ENCODE measurements around the gene PHACTR1.

GRCh38 chr6:12992770-12993169, 276.2 kb downstream of the PHACTR1 start:
- TF ChIP-seq SP1 (IDR thresholded peaks at IDR 0.05): no peak
- TF ChIP-seq SUZ12 (IDR thresholded peaks at IDR 0.05): no peak
